Endodermal cell (in vitro differentiated cells): ENCODE measurements around the gene LLGL2. TPM values are rescaled to one million over a fixed set of nuclear protein-coding genes. Genes with fewer than 3 reads are reported as not detected.

ENCODE experiments used
- DNase-seq: peaks from one replicate; pipeline ENCODE4 v3.0.0-alpha.2; 2017
- H3K27ac ChIP-seq: 2 replicates; pipeline ENCODE4 v1.5.1; 2013; ENCODE audit warnings: mild to moderate bottlenecking, low read depth, low read length, moderate library complexity
- H3K27me3 ChIP-seq: 2 replicates; pipeline ENCODE4 v1.6.1; 2013; ENCODE audit warnings: mild to moderate bottlenecking, low read length, moderate library complexity; ENCODE audit not compliant: insufficient read depth, control insufficient read depth, poor library complexity, severe bottlenecking
- H3K36me3 ChIP-seq: 2 replicates; pipeline ENCODE4 v1.7.0; 2013; ENCODE audit warnings: mild to moderate bottlenecking, low read length, moderate library complexity; ENCODE audit not compliant: control insufficient read depth, insufficient read depth
- H3K4me1 ChIP-seq: one replicate; pipeline ENCODE4 v1.7.0; 2013; ENCODE audit warnings: low read length; ENCODE audit not compliant: control insufficient read depth, insufficient read depth
- H3K4me3 ChIP-seq: 2 replicates; pipeline ENCODE4 v1.5.1; 2013; ENCODE audit warnings: mild to moderate bottlenecking, low read length, moderate library complexity
- H3K9ac ChIP-seq: 2 replicates; pipeline ENCODE4 v1.6.1; 2013; ENCODE audit warnings: mild to moderate bottlenecking, low read length, moderate library complexity; ENCODE audit not compliant: poor library complexity, severe bottlenecking; ENCODE audit errors: extremely low read depth
- H3K9me3 ChIP-seq: 2 replicates; pipeline ENCODE4 v1.6.1; 2013; ENCODE audit warnings: mild to moderate bottlenecking, low read length, moderate library complexity; ENCODE audit not compliant: control insufficient read depth
- H3K27ac Mint-ChIP-seq: 2 replicates; pipeline ENCODE4 v1.8.0; 2020; ENCODE audit warnings: mixed read lengths
- H3K27me3 Mint-ChIP-seq: 2 replicates; pipeline ENCODE4 v1.8.0; 2021; ENCODE audit warnings: mild to moderate bottlenecking, mixed read lengths; ENCODE audit not compliant: insufficient read depth
- H3K36me3 Mint-ChIP-seq: 2 replicates; pipeline ENCODE4 v1.8.0; 2020; ENCODE audit warnings: low read depth, mixed read lengths
- H3K4me1 Mint-ChIP-seq: 2 replicates; pipeline ENCODE4 v1.8.0; 2020; ENCODE audit warnings: mixed read lengths
- H3K4me3 Mint-ChIP-seq: 2 replicates; pipeline ENCODE4 v1.8.0; 2020; ENCODE audit warnings: mild to moderate bottlenecking, moderate library complexity, mixed read lengths
- H3K9me3 Mint-ChIP-seq: 2 replicates; pipeline ENCODE4 v1.8.0; 2020; ENCODE audit warnings: mild to moderate bottlenecking, mixed read lengths
- WGBS, 2 experiments: methylation state at CpG; one replicate each; pipeline versions ENCODE4 v1.1.5 to v1.1.7; 2013; ENCODE audit warnings: missing lambda C conversion rate in 2 of 2, mixed read lengths in 1 of 2; ENCODE audit not compliant: insufficient coverage in 1 of 2, insufficient read length in 1 of 2; 5-methylcytosine and 5-hydroxymethylcytosine counted together
- total RNA-seq, 2 donors: library from RNA; stranded (reverse); fragmentation: NEBNext Ultra II Directional in 1 of 2; extraction: Animal tissue kit (Norgen Biotek cat#: 25700) in 1 of 2; gene quantifications; 2 replicates in 1 of 2; 3 replicates in 1 of 2; pipeline ENCODE4 v1.2.1, GENCODE V29; 2021
- TF ChIP-seq, protein P1 (sequence below): fragments of 200-600 bp; sonication (generic); conservative IDR thresholded peaks from 2 replicates; pipeline ENCODE4 v1.5.0; 2021; ENCODE audit warnings: antibody characterized with exemption, mild to moderate bottlenecking

The LLGL2 gene
- total RNA-seq, 2 donors from 2014 or later: 128 to 149 TPM

- TF ChIP-seq, protein P1, sequence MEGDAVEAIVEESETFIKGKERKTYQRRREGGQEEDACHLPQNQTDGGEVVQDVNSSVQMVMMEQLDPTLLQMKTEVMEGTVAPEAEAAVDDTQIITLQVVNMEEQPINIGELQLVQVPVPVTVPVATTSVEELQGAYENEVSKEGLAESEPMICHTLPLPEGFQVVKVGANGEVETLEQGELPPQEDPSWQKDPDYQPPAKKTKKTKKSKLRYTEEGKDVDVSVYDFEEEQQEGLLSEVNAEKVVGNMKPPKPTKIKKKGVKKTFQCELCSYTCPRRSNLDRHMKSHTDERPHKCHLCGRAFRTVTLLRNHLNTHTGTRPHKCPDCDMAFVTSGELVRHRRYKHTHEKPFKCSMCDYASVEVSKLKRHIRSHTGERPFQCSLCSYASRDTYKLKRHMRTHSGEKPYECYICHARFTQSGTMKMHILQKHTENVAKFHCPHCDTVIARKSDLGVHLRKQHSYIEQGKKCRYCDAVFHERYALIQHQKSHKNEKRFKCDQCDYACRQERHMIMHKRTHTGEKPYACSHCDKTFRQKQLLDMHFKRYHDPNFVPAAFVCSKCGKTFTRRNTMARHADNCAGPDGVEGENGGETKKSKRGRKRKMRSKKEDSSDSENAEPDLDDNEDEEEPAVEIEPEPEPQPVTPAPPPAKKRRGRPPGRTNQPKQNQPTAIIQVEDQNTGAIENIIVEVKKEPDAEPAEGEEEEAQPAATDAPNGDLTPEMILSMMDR: no peak
- no peak overlapping the region for H3K4me3 Mint-ChIP-seq
- peaks cover 17% of the 10 kb centered on the region for H3K36me3 Mint-ChIP-seq
- H3K9ac ChIP-seq: no peak overlapping the region
- no peak overlapping the region for H3K27ac ChIP-seq
- H3K27ac Mint-ChIP-seq: no peak overlapping the region
- DNase-seq: no peak
- H3K36me3 ChIP-seq: no peaks in the 10 kb centered on the region
- no peaks in the 10 kb centered on the region for H3K9me3 Mint-ChIP-seq
- peaks cover 21% of the 10 kb centered on the region for H3K4me1 ChIP-seq
- no peaks in the 10 kb centered on the region for H3K9me3 ChIP-seq
- no peaks in the 10 kb centered on the region for H3K27me3 ChIP-seq
- H3K4me1 Mint-ChIP-seq: peaks cover 27% of the 10 kb centered on the region
- no peaks in the 10 kb centered on the region for H3K27me3 Mint-ChIP-seq
- no peak overlapping the region for H3K4me3 ChIP-seq
- WGBS, 2 experiments: 87 to 90% methylated on average over 13 to 21 of the region's 21 CpGs
Measured at GRCh38 chr17:75555679-75556153, 30.2 kb downstream of the LLGL2 start.

DNA sequence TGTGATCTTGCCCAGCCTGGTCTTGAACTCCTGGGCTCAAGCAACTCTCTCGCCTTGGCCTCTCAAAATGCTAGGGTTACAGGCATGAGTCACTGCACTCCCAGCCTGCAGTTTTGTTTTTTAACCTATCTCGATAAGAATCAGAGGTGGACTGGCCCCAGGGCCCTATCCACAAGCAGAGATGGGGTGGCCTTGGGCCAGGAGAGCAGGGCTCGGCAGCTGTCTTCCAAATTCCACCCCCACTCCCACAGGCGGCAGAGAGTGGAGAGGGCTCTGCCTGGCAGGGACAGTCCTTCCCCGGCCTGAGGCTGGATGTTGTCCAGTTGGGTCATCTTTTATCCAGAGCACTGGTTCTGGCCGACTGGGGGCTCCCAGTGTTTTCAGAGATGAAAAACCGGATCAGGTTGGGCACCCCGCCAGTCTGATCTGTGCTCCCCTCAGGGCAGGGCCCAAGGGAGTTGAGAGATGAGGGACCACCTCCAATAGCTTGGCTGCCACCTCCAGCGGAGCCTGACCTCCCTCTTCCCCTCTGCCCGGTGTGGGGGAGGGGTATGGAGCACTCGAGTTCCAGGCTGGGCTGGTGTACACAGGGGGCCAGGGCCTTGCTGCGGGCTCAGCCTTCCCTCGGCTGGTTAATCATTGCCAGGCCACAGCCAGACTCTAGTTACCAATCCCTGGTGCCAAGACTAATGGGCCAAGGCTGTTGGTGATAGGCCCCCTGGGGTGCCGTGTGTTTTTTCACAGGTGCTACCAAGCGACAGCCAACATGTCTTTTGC, 31.8 kb downstream of the LLGL2 start:
- Histone ChIP-seq H3K4me3 (no peak overlapping the region), H3K9ac (no peak overlapping the region), H3K9me3 (no peaks in the 10 kb centered on the region), H3K27me3 (no peaks in the 10 kb centered on the region), H3K27ac (no peak overlapping the region), H3K36me3 (no peaks in the 10 kb centered on the region), H3K4me1 (peaks cover 21% of the 10 kb centered on the region)
- TF ChIP-seq, protein P1: no peak
- 88 to 97% methylated on average over 7 to 14 of the region's 15 CpGs for WGBS, 2 experiments
- Mint-ChIP-seq H3K27ac (no peak overlapping the region), H3K4me3 (no peak overlapping the region), H3K36me3 (peaks cover 27% of the 10 kb centered on the region), H3K4me1 (peaks cover 22% of the 10 kb centered on the region), H3K9me3 (no peaks in the 10 kb centered on the region), H3K27me3 (no peaks in the 10 kb centered on the region)
- DNase-seq: peak; percentile 81

GRCh38 chr17:75557852-75558665, 32.6 kb downstream of the LLGL2 start:
- no peak overlapping the region for H3K9ac ChIP-seq
- H3K9me3 ChIP-seq: no peaks in the 10 kb centered on the region
- no peaks in the 10 kb centered on the region for H3K9me3 Mint-ChIP-seq
- no peak overlapping the region for H3K4me3 ChIP-seq
- H3K27me3 Mint-ChIP-seq: no peaks in the 10 kb centered on the region
- no peak overlapping the region for H3K4me3 Mint-ChIP-seq
- peaks cover 15% of the 10 kb centered on the region for H3K4me1 Mint-ChIP-seq
- H3K36me3 ChIP-seq: no peaks in the 10 kb centered on the region
- no peak overlapping the region for H3K27ac ChIP-seq
- peaks cover 14% of the 10 kb centered on the region for H3K4me1 ChIP-seq
- DNase-seq: no peak
- WGBS, 2 experiments: 87 to 93% methylated on average over 14 to 18 of the region's 18 CpGs
- TF ChIP-seq, protein P1: no peak
- H3K27ac Mint-ChIP-seq: no peak overlapping the region
- no peaks in the 10 kb centered on the region for H3K27me3 ChIP-seq
- H3K36me3 Mint-ChIP-seq: peaks cover 28% of the 10 kb centered on the region
